ENCODE data around the gene SNF8. TPM values are rescaled to one million over a fixed set of nuclear protein-coding genes. Genes with fewer than 3 reads are reported as not detected.

SNF8 gene

Small RNAs within 50 kb of the gene (small RNA-seq; reads per million reads assigned to genes)
- gene AC068531.1 (not detected), gene RF00263 (not detected), gene RF01210 (not detected), gene RNU1-42P (1.0 reads per million, percentile 34 among the genes with 10 or more reads in this experiment)

All from skeletal muscle satellite cell (primary cell).